Heart right ventricle (tissue), 16 donors: ENCODE data around the gene AQP12A. TPM values are rescaled to one million over a fixed set of nuclear protein-coding genes. Genes with fewer than 3 reads are reported as not detected.

ENCODE experiments used
- ATAC-seq, 8 donors: fragments of 200-7000 bp; cut with Tn5 transposase; one replicate each; pipeline ENCODE4 v1.9.1; 2020; ENCODE audit warnings: mild to moderate bottlenecking in 8 of 8, moderate library complexity in 8 of 8, moderate number of reproducible peaks in 1 of 8
- DNase-seq, 2 donors: peaks; one replicate each; pipeline ENCODE4 v3.0.0-alpha.2; 2020
- H3K27ac ChIP-seq, 10 donors: fragments of 200-600 bp; sonication (generic) in 2 of 10; one replicate each; pipeline versions ENCODE4 v1.5.0 to v1.8.0; 2020 to 2022; ENCODE audit warnings: mild to moderate bottlenecking in 3 of 10
- H3K27me3 ChIP-seq, 7 donors: fragments of 200-600 bp; one replicate each; pipeline ENCODE4 v1.8.0; 2021 to 2022; ENCODE audit warnings: mild to moderate bottlenecking in 2 of 7
- H3K36me3 ChIP-seq, 9 donors: fragments of 200-600 bp; sonication (generic) in 1 of 9; one replicate each; pipeline versions ENCODE4 v1.5.0 to v1.8.0; 2020 to 2022; ENCODE audit warnings: mild to moderate bottlenecking in 2 of 9
- H3K4me1 ChIP-seq, 9 donors: fragments of 200-600 bp; sonication (generic) in 1 of 9; one replicate each; pipeline versions ENCODE4 v1.5.0 to v1.8.0; 2020 to 2022; ENCODE audit warnings: mild to moderate bottlenecking in 4 of 9
- H3K4me3 ChIP-seq, 10 donors: fragments of 200-600 bp; sonication (generic) in 2 of 10; one replicate each; pipeline versions ENCODE4 v1.5.0 to v1.8.0; 2020 to 2022; ENCODE audit warnings: mild to moderate bottlenecking in 7 of 10, moderate library complexity in 2 of 10
- H3K9me3 ChIP-seq, 11 donors: fragments of 200-600 bp in 10 of 11; sonication (generic) in 2 of 11; one replicate each; pipeline versions ENCODE4 v1.5.0 to v1.8.0; 2013 to 2022; ENCODE audit warnings: mild to moderate bottlenecking in 2 of 11, control low read depth in 1 of 11, moderate library complexity in 1 of 11
- CTCF ChIP-seq, 9 donors: fragments of 200-600 bp; sonication (generic) in 2 of 9; IDR thresholded peaks; one replicate each; pipeline versions ENCODE4 v1.5.0 to v1.8.0; 2021 to 2022; ENCODE audit warnings: antibody characterized with exemption in 9 of 9, mild to moderate bottlenecking in 5 of 9, moderate library complexity in 1 of 9
- WGBS, 2 donors: extraction: QIAGEN DNeasy Blood & Tissue Kit; methylation state at CpG; one replicate each; pipeline ENCODE4 v1.1.7; 2013; ENCODE audit warnings: inconsistent platforms in 1 of 2; 5-methylcytosine and 5-hydroxymethylcytosine counted together
- intact Hi-C, 10 donors: fragments of 100-400 bp; cut with DNase I; formaldehyde crosslinking; loops; one replicate each; pipeline versions ENCODE4 v1.11.1 to v1.14.2; 2022
- polyA plus RNA-seq, 2 donors: library from polyadenylated mRNA; stranded (reverse); fragments of 200-250 nt; gene quantifications; one replicate each; pipeline ENCODE4 v1.2.3, GENCODE V29; 2013
- total RNA-seq, 10 donors: library from RNA; stranded (reverse); fragmentation: NEBNext Ultra II Directional in 3 of 10; extraction: Animal tissue kit (Norgen Biotek cat#: 25700) in 3 of 10; gene quantifications; one replicate each; pipeline versions ENCODE4 v1.2.1 to v1.2.4, GENCODE V29; 2021 to 2023
- donor health status: Arrhythmogenic right ventricular cardiomyopathy.
- donor health status: ischemic (EF 13 %, LVEDD 7.1; RV severe dilation, severe dysfunction).
- donor health status: healthy with polysubstance abuse.
- donor health status: DM: no; HTN: yes; CAD: no.
- donor health status: DM: no; HTN: no; CAD: no.
- donor health status: ischemic (EF 25% LVEDD 6.9; RV normal size, moderate dysfunction).
- donor health status: ischemic (EF 25% LVEDD 5.7; RV mildly dilated, moderate dysfunction).
- donor health status: healthy.
- donor health status: DM: yes; HTN: yes; CAD: no.
- donor health status: Ischemic cardiomyopathy.
- donor health status: ischemic (EF 35%, LVEDD 5.7; RV mildly dilated, moderate dysfunction).
- donor health status: nonischemic (EF 11% LVEDD 7.7; RV severe dilation, severe dysfunction).
- donor health status: DM: yes; HTN: yes; CAD: no.
- donor health status: PGD.
- donor health status: ischemic (EF 29% LVEDD 5.4; RV normal size, mild dysfunction).
- donor health status: nonischemic (EF 23%, LVEDD 6.1; RV moderate dilation, normal function).

Gene AQP12A
- total and polyA plus RNA-seq, 12 donors = not detected

GRCh38 chr2:240732184-240732583 is 40.5 kb downstream of the AQP12A start:
- ATAC-seq = no peak
- intact Hi-C loops = no loop called here
- TF ChIP-seq CTCF (IDR thresholded peaks at IDR 0.05) = no peak

GRCh38 chr2:240732911-240733622 is 41.4 kb downstream of the AQP12A start:
- Histone ChIP-seq H3K36me3 (no peaks in the 10 kb centered on the region), H3K27ac (no peak overlapping the region), H3K27me3 (peaks cover 0 to 42% (median 23%) of the 10 kb centered on the region in 7 donors), H3K4me3 (no peak overlapping the region), H3K9me3 (no peaks in the 10 kb centered on the region), H3K4me1 (no peaks in the 10 kb centered on the region)
- DNase-seq = no peak
- no peak for TF ChIP-seq CTCF (IDR thresholded peaks at IDR 0.05)
- intact Hi-C loops = no loop called here
- WGBS, 2 donors = 80 to 86% methylated on average over 10 of the region's 10 CpGs
- ATAC-seq = no peak

More at GRCh38 chr2:240732184-240732583, 40.5 kb downstream of the AQP12A start:
- Histone ChIP-seq H3K9me3 (no peaks in the 10 kb centered on the region), H3K27ac (no peak overlapping the region), H3K27me3 (peaks cover 0 to 37% (median 23%) of the 10 kb centered on the region in 7 donors), H3K36me3 (no peaks in the 10 kb centered on the region), H3K4me3 (no peak overlapping the region), H3K4me1 (no peaks in the 10 kb centered on the region)
- DNase-seq = no peak
- WGBS, 2 donors = 89 to 93% methylated on average over 5 of the region's 5 CpGs

GRCh38 chr2:240733803-240734495 is 42.3 kb downstream of the AQP12A start:
- WGBS, 2 donors = 82 to 83% methylated on average over 24 of the region's 24 CpGs
- peak in 2 of 9 donors; percentile 9 to 13 for TF ChIP-seq CTCF (IDR thresholded peaks at IDR 0.05)
- ATAC-seq (no peak), DNase-seq (no peak)
- Histone ChIP-seq H3K27me3 (peaks cover 0 to 45% (median 23%) of the 10 kb centered on the region in 7 donors), H3K36me3 (no peaks in the 10 kb centered on the region), H3K9me3 (no peaks in the 10 kb centered on the region), H3K4me3 (no peak overlapping the region), H3K27ac (no peak overlapping the region), H3K4me1 (no peaks in the 10 kb centered on the region)
- intact Hi-C loops = no loop called here

GRCh38 chr2:240734756-240735155 is 43.1 kb downstream of the AQP12A start:
- TF ChIP-seq CTCF (IDR thresholded peaks at IDR 0.05) = no peak
- intact Hi-C loops = no loop called here
- Histone ChIP-seq H3K4me1 (no peaks in the 10 kb centered on the region), H3K36me3 (no peaks in the 10 kb centered on the region), H3K9me3 (no peaks in the 10 kb centered on the region), H3K27me3 (peaks cover 0 to 38% (median 18%) of the 10 kb centered on the region in 7 donors), H3K27ac (no peak overlapping the region), H3K4me3 (no peak overlapping the region)
- WGBS, 2 donors = 92 to 95% methylated on average over 17 of the region's 17 CpGs
- ATAC-seq = no peak
- DNase-seq = no peak
